ENCODE results near the gene NFKBIZ. TPM values are rescaled to one million over a fixed set of nuclear protein-coding genes. Genes with fewer than 3 reads are reported as not detected.

The NFKBIZ gene
- total RNA-seq, 1 experiment from 2014 or later = 7.4 TPM

Other genes with a start within 250 kb of the NFKBIZ start
- 22.0 and 41.2 TPM in 2 replicates for gene ZBTB11, start 172.4 kb upstream of the NFKBIZ start, total RNA-seq (2014; rRNA removed; shearing (Covaris generic); ENCODE audit: low replicate concordance)
- gene RPL24, start 162.8 kb upstream of the NFKBIZ start, total RNA-seq (2014; rRNA removed; shearing (Covaris generic); ENCODE audit: low replicate concordance) = 2,355 and 3,485 TPM in 2 replicates
- gene CEP97, start 124.9 kb upstream of the NFKBIZ start, total RNA-seq (2014; rRNA removed; shearing (Covaris generic); ENCODE audit: low replicate concordance) = 9.7 and 11.0 TPM in 2 replicates
- gene NXPE3, start 70.3 kb upstream of the NFKBIZ start, total RNA-seq (2014; rRNA removed; shearing (Covaris generic); ENCODE audit: low replicate concordance) = 7.5 and 12.4 TPM in 2 replicates

Measured in MG63 (cell line).